ENCODE results near the gene NFIC. TPM values are rescaled to one million over a fixed set of nuclear protein-coding genes. Genes with fewer than 3 reads are reported as not detected.

NFIC gene
- total RNA-seq, 1 experiment from 2014 or later = 85.5 TPM

DNA sequence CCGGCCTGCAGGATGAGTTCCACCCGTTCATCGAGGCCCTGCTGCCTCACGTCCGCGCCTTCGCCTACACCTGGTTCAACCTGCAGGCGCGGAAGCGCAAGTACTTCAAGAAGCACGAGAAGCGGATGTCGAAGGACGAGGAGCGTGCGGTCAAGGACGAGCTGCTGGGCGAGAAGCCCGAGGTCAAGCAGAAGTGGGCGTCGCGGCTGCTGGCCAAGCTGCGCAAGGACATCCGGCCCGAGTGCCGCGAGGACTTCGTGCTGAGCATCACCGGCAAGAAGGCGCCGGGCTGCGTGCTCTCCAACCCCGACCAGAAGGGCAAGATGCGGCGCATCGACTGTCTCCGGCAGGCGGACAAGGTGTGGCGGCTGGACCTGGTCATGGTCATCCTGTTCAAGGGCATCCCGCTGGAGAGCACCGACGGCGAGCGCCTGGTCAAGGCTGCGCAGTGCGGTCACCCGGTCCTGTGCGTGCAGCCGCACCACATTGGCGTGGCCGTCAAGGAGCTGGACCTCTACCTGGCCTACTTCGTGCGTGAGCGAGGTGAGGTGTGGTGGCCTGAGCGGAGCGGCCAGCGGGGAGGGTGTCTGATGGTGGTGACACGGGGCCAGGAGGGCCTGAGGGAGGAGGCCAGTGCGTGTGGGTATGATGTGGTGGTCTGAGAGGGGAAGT, 15.5 kb downstream of the NFIC start:
- H3K9me3 Mint-ChIP-seq (ENCODE audit: unreplicated experiment) = no peaks in the 10 kb centered on the region
- BruUV-seq (replicated peaks) = TSS peak; percentile 68
- CTCF ChIA-PET = interaction anchor here (0.7 to 1.2 kb wide), 2 partner anchors 30 to 35 kb away, joined by 3 read pairs; no protein-coding TSS in a partner anchor
- TF ChIP-seq, protein P1, sequence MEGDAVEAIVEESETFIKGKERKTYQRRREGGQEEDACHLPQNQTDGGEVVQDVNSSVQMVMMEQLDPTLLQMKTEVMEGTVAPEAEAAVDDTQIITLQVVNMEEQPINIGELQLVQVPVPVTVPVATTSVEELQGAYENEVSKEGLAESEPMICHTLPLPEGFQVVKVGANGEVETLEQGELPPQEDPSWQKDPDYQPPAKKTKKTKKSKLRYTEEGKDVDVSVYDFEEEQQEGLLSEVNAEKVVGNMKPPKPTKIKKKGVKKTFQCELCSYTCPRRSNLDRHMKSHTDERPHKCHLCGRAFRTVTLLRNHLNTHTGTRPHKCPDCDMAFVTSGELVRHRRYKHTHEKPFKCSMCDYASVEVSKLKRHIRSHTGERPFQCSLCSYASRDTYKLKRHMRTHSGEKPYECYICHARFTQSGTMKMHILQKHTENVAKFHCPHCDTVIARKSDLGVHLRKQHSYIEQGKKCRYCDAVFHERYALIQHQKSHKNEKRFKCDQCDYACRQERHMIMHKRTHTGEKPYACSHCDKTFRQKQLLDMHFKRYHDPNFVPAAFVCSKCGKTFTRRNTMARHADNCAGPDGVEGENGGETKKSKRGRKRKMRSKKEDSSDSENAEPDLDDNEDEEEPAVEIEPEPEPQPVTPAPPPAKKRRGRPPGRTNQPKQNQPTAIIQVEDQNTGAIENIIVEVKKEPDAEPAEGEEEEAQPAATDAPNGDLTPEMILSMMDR (IDR thresholded peaks at IDR 0.05; ENCODE audit: unreplicated experiment) = no peak
- intact Hi-C loops (cut with micrococcal nuclease) = no loop called here
- DNase-seq (ENCODE audit: unreplicated experiment) = no peak
- peak overlapping the region; percentile 80 for H3K27ac Mint-ChIP-seq (ENCODE audit: low read depth, unreplicated experiment)
- POLR2A ChIA-PET = no interaction called here
- H3K27me3 Mint-ChIP-seq (ENCODE audit: insufficient read depth, unreplicated experiment) = no peaks in the 10 kb centered on the region
- peaks cover 15% of the 10 kb centered on the region for H3K4me1 Mint-ChIP-seq (ENCODE audit: insufficient read depth, unreplicated experiment)
- peak overlapping the region; percentile 65 for H3K4me3 Mint-ChIP-seq (ENCODE audit: unreplicated experiment)
- peaks cover 69% of the 10 kb centered on the region for H3K36me3 Mint-ChIP-seq (ENCODE audit: insufficient read depth, unreplicated experiment)

GRCh38 chr19:3382460-3383100, 16.2 kb downstream of the NFIC start:
- POLR2A ChIA-PET = no interaction called here
- no TSS peak for BruUV-seq (replicated peaks)

DNA sequence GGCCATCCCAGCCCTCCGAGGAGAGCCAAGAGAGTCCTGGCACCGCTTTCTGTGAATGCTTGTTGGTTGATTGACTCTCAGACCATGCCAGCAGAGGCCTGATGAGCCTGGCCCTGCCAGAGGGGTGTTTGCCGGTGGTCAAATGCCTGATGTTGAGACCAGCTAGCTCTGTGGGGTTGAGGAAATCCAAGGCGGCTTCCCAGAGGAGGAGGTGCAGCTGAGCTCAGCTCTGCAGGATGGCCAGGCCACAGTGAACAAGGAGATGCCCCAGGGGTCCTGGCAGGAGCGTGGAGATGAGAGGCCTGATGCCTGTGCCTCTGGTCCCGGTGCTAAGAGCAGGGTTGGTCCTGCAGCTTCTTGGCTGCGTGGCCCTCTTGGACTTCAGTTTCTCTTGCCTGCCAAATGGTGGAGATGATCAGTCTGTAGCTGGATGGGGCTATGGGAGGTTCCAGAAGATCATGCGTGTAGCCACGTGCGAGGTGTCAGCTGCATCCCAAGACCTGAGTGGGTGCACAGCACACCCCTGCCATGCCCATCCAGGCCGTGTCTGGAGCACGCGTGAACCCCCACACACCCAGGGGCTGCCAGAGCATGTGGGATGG, 16.8 kb downstream of the NFIC start:
- DNase-seq (ENCODE audit: unreplicated experiment) = no peak
- intact Hi-C loops (cut with micrococcal nuclease) = no loop called here
- H3K27ac Mint-ChIP-seq (ENCODE audit: low read depth, unreplicated experiment) = no peak overlapping the region
- CTCF ChIA-PET = interaction anchor here (2.5 kb wide), 1 partner anchor 46 kb away, joined by 8 read pairs; no protein-coding TSS in a partner anchor
- POLR2A ChIA-PET = no interaction called here
- TF ChIP-seq, protein P1 (IDR thresholded peaks at IDR 0.05; ENCODE audit: unreplicated experiment) = no peak
- peaks cover 15% of the 10 kb centered on the region for H3K4me1 Mint-ChIP-seq (ENCODE audit: insufficient read depth, unreplicated experiment)
- H3K36me3 Mint-ChIP-seq (ENCODE audit: insufficient read depth, unreplicated experiment) = peaks cover 69% of the 10 kb centered on the region
- no TSS peak for BruUV-seq (replicated peaks)
- H3K9me3 Mint-ChIP-seq (ENCODE audit: unreplicated experiment) = no peaks in the 10 kb centered on the region
- no peak overlapping the region for H3K4me3 Mint-ChIP-seq (ENCODE audit: unreplicated experiment)
- no peaks in the 10 kb centered on the region for H3K27me3 Mint-ChIP-seq (ENCODE audit: insufficient read depth, unreplicated experiment)

More at GRCh38 chr19:3382460-3383100, 16.2 kb downstream of the NFIC start:
- Mint-ChIP-seq H3K27ac (ENCODE audit: low read depth, unreplicated experiment) (peak overlapping the region; percentile 80), H3K4me3 (ENCODE audit: unreplicated experiment) (peak overlapping the region; percentile 65), H3K9me3 (ENCODE audit: unreplicated experiment) (no peaks in the 10 kb centered on the region), H3K27me3 (ENCODE audit: insufficient read depth, unreplicated experiment) (no peaks in the 10 kb centered on the region), H3K4me1 (ENCODE audit: insufficient read depth, unreplicated experiment) (peaks cover 15% of the 10 kb centered on the region), H3K36me3 (ENCODE audit: insufficient read depth, unreplicated experiment) (peaks cover 69% of the 10 kb centered on the region)
- no peak for DNase-seq (ENCODE audit: unreplicated experiment)
- CTCF ChIA-PET = interaction anchor here (2.5 kb wide), 1 partner anchor 47 kb away, joined by 8 read pairs; no protein-coding TSS in a partner anchor
- TF ChIP-seq, protein P1 (IDR thresholded peaks at IDR 0.05; ENCODE audit: unreplicated experiment) = no peak
- intact Hi-C loops (cut with micrococcal nuclease) = no loop called here

All from MCF 10A (cell line).